B cell (primary cell): Measurements from ENCODE around the gene COLEC12. TPM values are rescaled to one million over a fixed set of nuclear protein-coding genes. Genes with fewer than 3 reads are reported as not detected.

Experiments
- ATAC-seq: fragments of 200-7000 bp; cut with Tn5 transposase; one replicate; pipeline ENCODE4 v1.10.0; 2021; ENCODE audit warnings: low read depth, mild to moderate bottlenecking, moderate number of reproducible peaks, moderate library complexity
- CTCF ChIA-PET: fragments of 350-600 bp; sonication (Branson Sonifier 250); formaldehyde crosslinking; loops from one replicate; lab custom pipeline; 2021; ENCODE audit warnings: antibody characterized with exemption, inconsistent platforms; lab: Charles Lee
- POLR2A ChIA-PET: fragments of 350-600 bp; sonication (Branson Sonifier 250); formaldehyde crosslinking; loops from one replicate; lab custom pipeline; 2021; ENCODE audit warnings: antibody characterized with exemption; lab: Charles Lee
- DNase-seq: peaks from one replicate; pipeline ENCODE4 v3.0.0; 2013
- H2AFZ ChIP-seq: 2 replicates; pipeline ENCODE4 v1.6.1; 2012; ENCODE audit warnings: mild to moderate bottlenecking, low read depth, low read length; ENCODE audit not compliant: insufficient read depth, poor library complexity, severe bottlenecking
- H3K27ac ChIP-seq, 2 donors: 1 replicate in 1 of 2; 2 replicates in 1 of 2; pipeline ENCODE4 v1.5.1; 2012 to 2013; ENCODE audit warnings: low read length in 2 of 2, mild to moderate bottlenecking in 2 of 2, moderate library complexity in 1 of 2
- H3K27me3 ChIP-seq, 4 experiments: fragments of 200-600 bp in 1 of 4; sonication (generic) in 1 of 4; replicated peaks in 1 of 4; 1 replicate in 2 of 4; 2 replicates in 2 of 4; pipeline versions ENCODE4 v1.6.1 to v1.7.0; 2013 to 2016; ENCODE audit warnings: low read length in 3 of 4, mild to moderate bottlenecking in 2 of 4, mixed read lengths in 1 of 4, moderate library complexity in 1 of 4; ENCODE audit not compliant: insufficient read depth in 4 of 4, control insufficient read depth in 3 of 4; ENCODE audit errors: control extremely low read depth in 1 of 4
- H3K36me3 ChIP-seq, 2 experiments: replicated peaks in 1 of 2; 1 replicate in 1 of 2; 2 replicates in 1 of 2; pipeline versions ENCODE4 v1.6.1 to v1.7.1; 2013; ENCODE audit warnings: low read length in 1 of 2; ENCODE audit not compliant: insufficient read depth in 2 of 2, control insufficient read depth in 1 of 2; ENCODE audit errors: control extremely low read depth in 1 of 2, extremely low read depth in 1 of 2
- H3K4me1 ChIP-seq, 2 donors: fragments of 200-600 bp in 1 of 2; sonication (generic) in 1 of 2; 1 replicate in 1 of 2; 2 replicates in 1 of 2; pipeline versions ENCODE4 v1.5.1 to v1.6.1; 2013 to 2017; ENCODE audit warnings: low read length in 2 of 2; ENCODE audit not compliant: control insufficient read depth in 2 of 2, insufficient read depth in 2 of 2
- H3K4me2 ChIP-seq: replicated peaks from 2 replicates; pipeline ENCODE3; 2012; ENCODE audit warnings: mild to moderate bottlenecking, low read depth, low read length; ENCODE audit not compliant: poor library complexity, severe bottlenecking
- H3K4me3 ChIP-seq, 5 experiments: fragments of 200-600 bp in 1 of 5; sonication (generic) in 1 of 5; 1 replicate in 3 of 5; 2 replicates in 2 of 5; pipeline versions ENCODE4 v1.5.1 to v1.7.0; 2011 to 2016; ENCODE audit warnings: low read length in 4 of 5, mild to moderate bottlenecking in 4 of 5, low read depth in 2 of 5, control low read depth in 1 of 5, moderate library complexity in 1 of 5; ENCODE audit not compliant: insufficient read depth in 1 of 5; ENCODE audit errors: control extremely low read depth in 1 of 5, extremely low read depth in 1 of 5
- H3K79me2 ChIP-seq: fragments of 200-600 bp; sonication (generic); one replicate; pipeline ENCODE4 v1.6.0; 2016; ENCODE audit warnings: low read length; ENCODE audit not compliant: control insufficient read depth, insufficient read depth
- H3K9ac ChIP-seq: fragments of 200-600 bp; sonication (generic); 2 replicates; pipeline ENCODE4 v1.6.1; 2017; ENCODE audit warnings: mild to moderate bottlenecking, low read length, moderate library complexity
- H3K9me3 ChIP-seq, 3 donors: one replicate each; pipeline versions ENCODE4 v1.6.1 to v1.7.1; 2013; ENCODE audit warnings: low read length in 2 of 3; ENCODE audit not compliant: control insufficient read depth in 2 of 3, insufficient read depth in 1 of 3; ENCODE audit errors: control extremely low read depth in 1 of 3
- H4K20me1 ChIP-seq: 2 replicates; pipeline ENCODE4 v1.6.0; 2012; ENCODE audit warnings: mild to moderate bottlenecking, low read length; ENCODE audit not compliant: insufficient read depth, control insufficient read depth, poor library complexity, severe bottlenecking
- H3K27ac Mint-ChIP-seq: one replicate; pipeline ENCODE4 v1.8.0; 2021; ENCODE audit warnings: mixed read lengths
- H3K27me3 Mint-ChIP-seq: one replicate; pipeline ENCODE4 v1.8.0; 2021; ENCODE audit warnings: mixed read lengths
- H3K4me1 Mint-ChIP-seq: one replicate; pipeline ENCODE4 v1.8.0; 2021; ENCODE audit warnings: mixed read lengths
- H3K4me3 Mint-ChIP-seq: one replicate; pipeline ENCODE4 v1.8.0; 2021; ENCODE audit warnings: mixed read lengths
- H3K9me3 Mint-ChIP-seq: one replicate; pipeline ENCODE4 v1.8.0; 2022; ENCODE audit warnings: mixed read lengths; ENCODE audit not compliant: insufficient read depth
- EZH2 ChIP-seq: IDR thresholded peaks from 2 replicates; pipeline ENCODE4 v1.6.1; 2012; ENCODE audit warnings: borderline replicate concordance, low read depth, mild to moderate bottlenecking, moderate library complexity, low read length; ENCODE audit not compliant: insufficient read depth, poor library complexity, severe bottlenecking
- WGBS: methylation state at CpG from one replicate; pipeline ENCODE4 v1.1.5; 2013; ENCODE audit warnings: missing lambda C conversion rate; ENCODE audit not compliant: insufficient coverage; 5-methylcytosine and 5-hydroxymethylcytosine counted together
- intact Hi-C: fragments of 100-400 bp; cut with micrococcal nuclease; formaldehyde crosslinking; loops from one replicate; pipeline ENCODE4 v1.10.0; 2022
- polyA plus RNA-seq: library from polyadenylated mRNA; depleted of rRNA; stranded (reverse); fragments of >200 nt; gene quantifications from 2 replicates; pipeline ENCODE4 v1.2.3, GENCODE V29; 2012
- total RNA-seq, 2 donors: library from RNA; stranded (reverse); fragments of 120-200 nt in 1 of 2; gene quantifications; 1 replicate in 1 of 2; 2 replicates in 1 of 2; pipeline versions ENCODE4 v1.2.3 to v1.2.4, GENCODE V29; 2013 to 2022
- TF ChIP-seq, protein P1 (sequence below): fragments of 200-600 bp; IDR thresholded peaks from one replicate; pipeline ENCODE4 v1.8.0; 2022; ENCODE audit warnings: antibody characterized with exemption, mild to moderate bottlenecking

Gene COLEC12
- total and polyA plus RNA-seq, 2 donors (not counting 1 experiment from before 2014, with no cell fraction given) = not detected

DNA sequence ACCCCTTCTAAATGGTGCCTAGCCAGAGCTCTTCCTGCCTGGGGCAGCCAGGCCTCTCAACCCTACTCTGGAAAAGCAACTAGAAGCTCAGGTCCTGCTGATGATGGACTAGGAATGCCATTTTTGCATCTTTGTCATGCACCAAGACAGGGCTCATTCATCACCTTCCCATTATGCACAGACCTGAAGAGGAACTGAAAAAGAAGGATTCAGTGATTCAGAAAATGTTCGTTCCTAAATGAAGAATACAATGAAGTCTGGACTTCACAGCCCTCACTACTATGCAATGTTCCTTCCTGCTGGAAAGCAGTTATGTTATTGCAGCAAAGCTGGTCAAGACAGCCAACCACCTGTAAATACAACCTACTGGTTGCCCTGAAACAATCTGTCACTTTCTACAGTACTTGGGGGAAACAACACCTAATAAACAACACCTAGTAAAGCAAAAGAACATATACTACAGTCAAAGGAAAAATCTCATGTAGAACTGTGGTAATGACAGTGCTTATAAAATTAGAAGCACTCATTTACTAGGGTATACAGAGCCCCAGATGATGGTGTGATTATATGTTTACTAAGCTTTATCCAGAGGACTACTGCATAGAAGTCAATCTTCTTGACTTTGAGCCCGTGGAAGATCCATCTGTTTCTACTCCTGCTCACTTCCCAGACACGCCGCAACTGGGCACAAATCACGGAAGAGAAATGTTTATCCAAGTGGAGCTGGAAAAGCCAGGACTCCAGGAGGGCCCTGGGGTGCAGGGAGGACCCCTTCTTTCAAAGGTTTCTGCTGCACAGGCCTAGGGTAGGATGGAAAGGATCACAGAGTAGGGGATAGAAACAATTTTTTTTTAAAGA, 129.5 kb downstream of the COLEC12 start:
- H3K79me2 ChIP-seq = no peaks in the 10 kb centered on the region
- Mint-ChIP-seq H3K27ac (no peak overlapping the region), H3K27me3 (peaks cover 8% of the 10 kb centered on the region), H3K9me3 (no peaks in the 10 kb centered on the region), H3K4me1 (peaks cover 29% of the 10 kb centered on the region), H3K4me3 (no peak overlapping the region)
- intact Hi-C loops = no loop called here
- no peaks in the 10 kb centered on the region for H3K27me3 ChIP-seq
- ATAC-seq (no peak), DNase-seq (no peak)
- CTCF ChIA-PET = no interaction called here
- H3K4me2 ChIP-seq = no peak overlapping the region
- POLR2A ChIA-PET = no interaction called here
- H3K36me3 ChIP-seq = no peaks in the 10 kb centered on the region
- no peaks in the 10 kb centered on the region for H3K9me3 ChIP-seq
- 90% methylated on average over 4 of the region's 5 CpGs for WGBS
- no peak overlapping the region for H3K27ac ChIP-seq
- no peak overlapping the region for H3K4me3 ChIP-seq
- TF ChIP-seq, protein P1, sequence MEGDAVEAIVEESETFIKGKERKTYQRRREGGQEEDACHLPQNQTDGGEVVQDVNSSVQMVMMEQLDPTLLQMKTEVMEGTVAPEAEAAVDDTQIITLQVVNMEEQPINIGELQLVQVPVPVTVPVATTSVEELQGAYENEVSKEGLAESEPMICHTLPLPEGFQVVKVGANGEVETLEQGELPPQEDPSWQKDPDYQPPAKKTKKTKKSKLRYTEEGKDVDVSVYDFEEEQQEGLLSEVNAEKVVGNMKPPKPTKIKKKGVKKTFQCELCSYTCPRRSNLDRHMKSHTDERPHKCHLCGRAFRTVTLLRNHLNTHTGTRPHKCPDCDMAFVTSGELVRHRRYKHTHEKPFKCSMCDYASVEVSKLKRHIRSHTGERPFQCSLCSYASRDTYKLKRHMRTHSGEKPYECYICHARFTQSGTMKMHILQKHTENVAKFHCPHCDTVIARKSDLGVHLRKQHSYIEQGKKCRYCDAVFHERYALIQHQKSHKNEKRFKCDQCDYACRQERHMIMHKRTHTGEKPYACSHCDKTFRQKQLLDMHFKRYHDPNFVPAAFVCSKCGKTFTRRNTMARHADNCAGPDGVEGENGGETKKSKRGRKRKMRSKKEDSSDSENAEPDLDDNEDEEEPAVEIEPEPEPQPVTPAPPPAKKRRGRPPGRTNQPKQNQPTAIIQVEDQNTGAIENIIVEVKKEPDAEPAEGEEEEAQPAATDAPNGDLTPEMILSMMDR = no peak
- no peak for TF ChIP-seq EZH2
- peaks cover 30 to 32% of the 10 kb centered on the region in 2 donors for H3K4me1 ChIP-seq
- H3K9ac ChIP-seq = no peak overlapping the region
- no peaks in the 10 kb centered on the region for H4K20me1 ChIP-seq
- no peak overlapping the region for H2AFZ ChIP-seq
